GM15510 (cell line): ENCODE data around the gene CCM2.

Experiments used
- POLR2A ChIP-seq: IDR thresholded peaks from 3 replicates; pipeline ENCODE4 v1.6.1; 2011; ENCODE audit warnings: borderline replicate concordance; ENCODE audit not compliant: insufficient read length; ENCODE audit errors: extremely low read depth

CCM2 gene

DNA sequence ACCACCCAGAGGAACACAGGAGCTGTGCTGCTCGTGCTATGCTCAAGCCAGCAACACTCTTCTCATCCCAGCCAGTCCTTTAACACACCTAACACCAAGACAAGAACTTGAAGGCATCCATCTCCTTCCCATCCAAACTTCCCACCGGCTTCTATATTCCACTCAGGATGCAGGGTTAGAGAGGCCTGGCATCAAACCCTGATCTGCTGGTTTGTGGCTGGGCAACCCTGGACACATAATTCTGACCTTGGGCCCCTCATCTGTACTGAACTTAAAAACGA lies 15.6 kb upstream of the CCM2 start:
- no peak for TF ChIP-seq POLR2A

DNA sequence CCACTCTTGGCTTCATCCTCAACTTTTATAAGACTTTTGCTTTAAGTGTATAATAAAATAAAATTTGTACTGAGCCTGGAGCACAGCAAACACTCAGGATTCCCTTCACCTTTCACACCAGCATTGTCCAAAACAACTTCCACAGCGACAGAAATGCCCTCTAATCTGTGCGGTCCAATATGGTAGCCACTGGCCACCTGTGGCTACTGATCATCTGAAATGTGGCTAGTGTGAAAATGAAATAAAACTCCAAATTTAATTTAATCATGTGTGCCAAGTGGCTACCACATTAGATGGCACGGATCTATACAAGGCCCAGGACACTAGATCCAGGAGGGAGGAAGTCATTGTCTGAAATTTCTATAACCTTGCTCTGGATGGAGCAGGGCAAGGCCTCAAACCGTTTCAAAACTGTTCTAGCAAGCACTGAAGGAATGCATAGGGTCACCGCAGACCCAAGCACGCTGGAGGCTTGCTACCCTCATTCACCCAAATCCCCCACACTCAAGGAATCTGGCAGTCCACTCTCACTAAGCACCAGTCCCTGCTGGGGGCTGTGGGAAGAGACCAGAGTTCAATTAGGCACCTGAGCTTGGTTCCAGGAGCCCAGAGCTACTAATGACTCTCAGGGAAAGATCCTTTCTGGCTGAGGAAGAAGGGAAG lies 14.8 kb upstream of the CCM2 start:
- no peak for TF ChIP-seq POLR2A

DNA sequence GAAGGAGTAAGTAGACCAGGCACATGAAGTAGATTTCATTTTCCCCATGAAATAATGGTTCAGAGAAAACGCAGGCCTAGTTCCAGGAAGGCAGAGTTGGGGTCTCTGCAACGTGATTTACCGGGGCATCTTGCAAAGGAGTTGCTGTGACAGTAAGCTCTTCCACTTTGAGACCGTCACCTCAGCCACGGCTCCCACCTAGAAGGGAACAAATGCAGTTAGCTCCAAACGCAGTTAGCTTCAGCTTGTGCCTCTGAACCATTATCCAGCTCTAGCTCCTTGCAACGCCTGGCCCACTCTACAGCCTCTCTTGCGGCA lies 14.1 kb upstream of the CCM2 start:
- TF ChIP-seq POLR2A = no peak

GRCh38 chr7:44986218-44987053 lies 13.6 kb upstream of the CCM2 start:
- peak; percentile 99 for TF ChIP-seq POLR2A

DNA sequence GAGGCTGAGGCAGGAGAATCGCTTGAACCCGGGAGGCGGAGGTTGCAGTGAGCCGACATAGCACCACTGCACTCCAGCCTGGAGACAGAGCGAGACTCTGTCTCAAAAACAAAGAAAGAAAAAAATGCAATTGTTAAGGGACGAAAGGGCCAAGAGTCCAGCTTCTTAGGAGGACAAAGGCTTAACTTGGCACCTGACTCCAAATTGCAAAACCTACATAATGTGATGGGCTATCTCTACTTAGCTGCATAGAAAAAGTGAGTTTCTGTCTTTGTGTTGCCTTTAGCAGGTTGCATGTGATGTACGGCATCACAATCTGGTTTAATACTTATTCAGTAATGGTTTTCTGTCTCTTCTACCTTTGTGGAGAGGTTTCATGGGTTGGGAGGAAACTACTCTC lies 12.5 kb upstream of the CCM2 start:
- no peak for TF ChIP-seq POLR2A

- TF ChIP-seq POLR2A = no peak
Observed at GRCh38 chr7:44987996-44988395, 12.0 kb upstream of the CCM2 start.

DNA sequence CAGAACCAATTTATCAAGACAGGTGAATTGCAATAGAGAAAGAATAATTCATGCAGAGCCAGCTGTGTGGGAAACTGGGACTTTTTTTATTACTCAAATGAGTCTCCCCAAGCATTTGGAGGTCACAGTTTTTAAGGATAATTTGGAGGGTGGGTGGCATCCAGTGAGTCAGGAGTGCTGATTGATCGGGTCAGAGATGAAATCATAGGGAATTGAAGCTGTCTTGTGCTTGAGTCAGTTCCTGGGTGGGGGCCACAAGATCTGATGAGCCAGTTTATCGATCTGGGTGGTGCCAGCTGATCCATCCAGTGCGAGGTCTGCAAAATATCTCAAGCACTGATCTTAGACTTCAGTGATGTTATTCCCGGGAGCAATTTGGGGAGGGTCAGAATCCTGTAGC lies 11.3 kb upstream of the CCM2 start:
- no peak for TF ChIP-seq POLR2A

DNA sequence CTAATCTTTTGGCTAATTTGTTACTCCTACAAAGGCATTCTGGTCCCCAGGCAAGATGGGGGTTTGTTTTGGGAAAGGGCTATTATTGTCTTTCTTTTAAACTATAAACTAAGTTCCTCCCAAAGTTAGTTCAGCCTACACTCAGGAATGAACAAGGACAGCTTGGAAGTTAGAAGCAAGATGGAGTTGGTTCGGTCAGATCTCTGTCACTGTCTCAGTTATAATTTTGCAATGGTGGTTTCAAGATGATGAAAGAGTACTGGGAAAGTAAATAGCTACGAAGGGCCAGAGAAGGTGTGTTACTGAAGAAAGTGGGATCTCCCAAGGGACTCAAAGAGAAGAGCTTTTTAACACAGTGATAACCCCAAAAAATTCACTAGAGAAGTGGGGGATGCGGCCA lies 10.9 kb upstream of the CCM2 start:
- no peak for TF ChIP-seq POLR2A

DNA sequence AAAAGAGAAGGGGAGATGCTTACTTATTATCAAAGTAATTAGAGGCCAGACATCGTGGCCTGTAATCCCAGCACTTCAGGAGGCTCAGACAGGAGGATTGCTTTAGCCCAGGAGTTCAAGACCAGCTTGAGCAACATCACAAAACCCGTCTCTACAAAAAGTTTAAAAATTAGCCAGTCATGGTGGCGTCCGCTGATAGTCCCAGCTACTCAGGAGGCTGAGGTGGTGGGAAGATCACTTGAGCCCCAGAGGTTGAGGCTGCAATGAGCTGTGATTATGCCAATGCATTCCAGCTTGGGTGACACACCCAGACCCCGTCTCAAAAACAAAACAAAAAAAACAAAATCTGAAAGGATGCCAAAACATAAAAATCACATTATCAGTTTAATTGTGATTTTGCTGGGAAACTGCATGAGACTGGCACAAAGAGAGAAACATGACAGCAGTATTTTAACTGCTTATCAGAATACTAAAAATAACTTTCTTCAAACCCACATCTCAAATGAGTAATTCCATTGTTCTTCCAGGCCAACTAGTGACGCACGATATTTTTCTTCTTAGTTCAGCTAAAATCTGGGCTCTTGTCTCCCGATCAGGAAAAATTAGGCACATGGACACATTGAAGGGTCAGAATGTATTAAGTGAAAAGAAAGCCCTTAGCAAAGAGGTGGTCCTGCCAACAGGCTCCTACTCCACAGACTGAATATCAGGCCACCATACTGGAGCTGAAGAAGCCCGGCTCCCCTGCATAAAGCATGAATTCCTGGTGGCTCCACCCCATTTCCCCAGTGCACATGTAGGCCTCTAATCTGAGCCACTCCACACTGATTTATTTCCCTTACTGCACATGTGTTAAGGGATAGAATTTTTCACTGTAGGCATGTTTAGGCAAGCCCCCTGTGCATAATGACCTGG lies 9.6 kb upstream of the CCM2 start:
- no peak for TF ChIP-seq POLR2A

DNA sequence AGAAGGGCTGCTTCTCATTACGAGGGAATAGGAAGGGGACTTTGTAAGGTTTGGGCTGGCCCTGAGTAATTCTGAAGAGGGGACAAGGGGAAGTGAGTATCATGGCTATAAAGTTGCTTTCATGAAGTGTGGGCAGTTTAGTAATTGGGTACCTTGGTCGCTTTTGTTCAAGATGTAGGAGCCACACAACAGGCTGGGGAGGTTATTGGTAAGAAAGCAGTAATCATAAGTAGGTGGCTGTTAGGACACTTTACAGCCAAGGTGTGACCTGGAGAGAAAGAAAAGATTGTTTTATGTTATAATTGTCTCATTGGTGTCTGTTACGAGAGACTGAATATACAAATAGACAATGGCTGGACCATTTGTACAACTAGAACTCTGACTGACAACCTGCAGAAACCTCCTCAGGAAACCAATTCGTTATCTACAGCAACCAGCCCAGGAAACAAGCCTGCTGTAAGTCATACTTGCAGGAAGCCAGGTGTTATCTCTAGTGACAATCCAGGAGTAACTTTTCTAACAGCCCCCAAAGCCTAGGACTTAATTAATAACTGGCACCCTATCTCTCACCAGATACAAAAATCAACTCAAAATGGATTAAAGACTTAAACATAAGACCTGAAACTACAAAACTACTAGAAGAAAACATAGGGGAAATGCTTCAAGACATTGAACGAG lies 5.0 kb upstream of the CCM2 start:
- no peak for TF ChIP-seq POLR2A

DNA sequence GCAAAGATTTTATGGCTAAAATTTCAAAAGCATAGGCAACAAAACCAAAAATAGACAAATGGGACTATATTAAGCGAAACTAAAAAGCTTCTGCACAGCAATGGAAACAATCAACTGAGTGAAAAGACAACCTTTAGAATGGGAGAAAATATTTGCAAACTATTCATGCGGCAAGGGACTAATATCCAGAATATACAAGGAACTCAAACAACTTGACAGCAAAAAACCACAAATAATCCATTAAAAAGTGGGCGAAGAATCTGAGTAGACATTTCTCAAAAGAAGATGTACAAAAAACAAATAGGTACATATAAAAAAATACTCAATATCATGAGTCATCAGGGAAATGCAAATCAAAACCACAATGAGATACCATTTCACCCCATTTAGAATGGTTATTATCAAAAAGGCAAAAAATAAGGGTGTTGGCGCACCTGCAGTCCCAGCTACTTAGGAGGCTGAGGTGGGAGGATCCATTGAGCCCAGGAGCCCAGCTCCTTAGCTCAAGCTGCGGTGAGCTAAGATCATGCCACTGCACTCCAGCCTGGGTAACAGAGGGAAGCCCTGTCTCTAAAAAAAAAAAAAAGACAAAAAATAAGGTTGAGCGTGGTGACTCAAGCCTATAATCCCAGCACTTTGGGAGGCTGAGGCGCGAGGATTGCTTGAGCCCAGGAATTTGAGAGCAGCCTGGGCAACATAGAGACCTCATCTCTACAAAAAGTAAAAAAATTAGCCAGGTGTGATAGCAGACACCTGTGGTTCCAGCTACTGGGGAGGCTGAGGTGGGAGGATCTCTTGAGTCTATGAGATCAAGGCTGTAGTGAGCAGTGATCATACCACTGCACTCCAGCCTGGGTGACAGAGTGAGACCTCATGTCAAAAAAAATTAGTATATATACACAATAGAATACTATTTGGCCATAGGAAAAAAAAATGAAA lies 4.2 kb upstream of the CCM2 start:
- no peak for TF ChIP-seq POLR2A

GRCh38 chr7:44998153-44998871 lies 1.7 kb upstream of the CCM2 start:
- no peak for TF ChIP-seq POLR2A

GRCh38 chr7:44999245-45000092 lies 532 bp upstream of the CCM2 start:
- TF ChIP-seq POLR2A = peak; percentile 32

GRCh38 chr7:45001138-45001694 lies 1.2 kb downstream of the CCM2 start:
- TF ChIP-seq POLR2A = no peak
